HG03558 (cell line): ENCODE data around the gene SYNE2.
A peak's percentile ranks its signal among the peaks of the same experiment; 100 is the strongest.

Source experiments
- ATAC-seq: cut with Tn5 transposase; IDR thresholded peaks from one replicate; pipeline ENCODE4 v1.9.1; 2021; ENCODE audit warnings: moderate number of reproducible peaks; ENCODE audit not compliant: unreplicated experiment; ENCODE audit errors: extremely low read depth

Gene SYNE2

GRCh38 chr14:63902375-63902976 lies 49.7 kb downstream of the SYNE2 start:
- ATAC-seq, result no peak

GRCh38 chr14:63904724-63905123 lies 51.9 kb downstream of the SYNE2 start:
- no peak for ATAC-seq

GRCh38 chr14:63905370-63905769 lies 52.6 kb downstream of the SYNE2 start:
- ATAC-seq, result no peak

GRCh38 chr14:63908667-63909264 lies 56.0 kb downstream of the SYNE2 start:
- no peak for ATAC-seq

- no peak for ATAC-seq
These were observed 57.2 kb downstream of the SYNE2 start for GRCh38 chr14:63909984-63910383.

- no peak for ATAC-seq
These were observed 58.0 kb downstream of the SYNE2 start for GRCh38 chr14:63910583-63911363.

GRCh38 chr14:63911404-63911803 lies 58.6 kb downstream of the SYNE2 start:
- no peak for ATAC-seq

GRCh38 chr14:63912286-63912685 lies 59.5 kb downstream of the SYNE2 start:
- no peak for ATAC-seq

GRCh38 chr14:63918411-63918810 lies 65.6 kb downstream of the SYNE2 start:
- no peak for ATAC-seq

- no peak for ATAC-seq
These were observed 70.1 kb downstream of the SYNE2 start for GRCh38 chr14:63922696-63923421.

- no peak for ATAC-seq
These were observed 70.6 kb downstream of the SYNE2 start for GRCh38 chr14:63923422-63923752.

GRCh38 chr14:63924375-63924774 lies 71.6 kb downstream of the SYNE2 start:
- ATAC-seq, result no peak

- ATAC-seq, result no peak
These were observed 73.8 kb downstream of the SYNE2 start for GRCh38 chr14:63926641-63927040.

GRCh38 chr14:63928744-63929174 lies 76.0 kb downstream of the SYNE2 start:
- ATAC-seq, result no peak

GRCh38 chr14:63933110-63933509 lies 80.3 kb downstream of the SYNE2 start:
- no peak for ATAC-seq

- no peak for ATAC-seq
These were observed 80.9 kb downstream of the SYNE2 start for GRCh38 chr14:63933711-63934110.

- ATAC-seq, result peak; percentile 58
These were observed 85.6 kb downstream of the SYNE2 start for GRCh38 chr14:63938198-63939005.

GRCh38 chr14:63939006-63939270 lies 86.1 kb downstream of the SYNE2 start:
- no peak for ATAC-seq

GRCh38 chr14:63940387-63940786 lies 87.6 kb downstream of the SYNE2 start:
- no peak for ATAC-seq

- no peak for ATAC-seq
These were observed 88.2 kb downstream of the SYNE2 start for GRCh38 chr14:63941023-63941422.
